B cell (primary cell): ENCODE measurements around the gene ALDH3A1.

Experiments
- CTCF ChIP-seq: fragments of 200-600 bp; IDR thresholded peaks from one replicate; pipeline ENCODE4 v1.8.0; 2022; ENCODE audit warnings: antibody characterized with exemption, mild to moderate bottlenecking
- EZH2 ChIP-seq: IDR thresholded peaks from 2 replicates; pipeline ENCODE4 v1.6.1; 2012; ENCODE audit warnings: borderline replicate concordance, low read depth, mild to moderate bottlenecking, moderate library complexity, low read length; ENCODE audit not compliant: insufficient read depth, poor library complexity, severe bottlenecking

- TF ChIP-seq CTCF (peak; percentile 69), EZH2 (no peak)
Measured at GRCh38 chr17:19762515-19762961, 14.4 kb upstream of the ALDH3A1 start.
